ENCODE data around the gene PRDM13. TPM values are rescaled to one million over a fixed set of nuclear protein-coding genes. Genes with fewer than 3 reads are reported as not detected.
A peak's percentile ranks its signal among the peaks of the same experiment; 100 is the strongest.

The PRDM13 gene
- 2.6 and 3.5 TPM in 2 replicates for total RNA-seq (2014; rRNA removed; shearing (Covaris generic))
- 4.4 and 4.5 TPM in 2 replicates for polyA plus RNA-seq (2015; cell fraction: cytosol; rRNA removed)
- polyA plus RNA-seq (2015; cell fraction: nucleus; rRNA removed), result 1.2 and 1.4 TPM in 2 replicates

DNA sequence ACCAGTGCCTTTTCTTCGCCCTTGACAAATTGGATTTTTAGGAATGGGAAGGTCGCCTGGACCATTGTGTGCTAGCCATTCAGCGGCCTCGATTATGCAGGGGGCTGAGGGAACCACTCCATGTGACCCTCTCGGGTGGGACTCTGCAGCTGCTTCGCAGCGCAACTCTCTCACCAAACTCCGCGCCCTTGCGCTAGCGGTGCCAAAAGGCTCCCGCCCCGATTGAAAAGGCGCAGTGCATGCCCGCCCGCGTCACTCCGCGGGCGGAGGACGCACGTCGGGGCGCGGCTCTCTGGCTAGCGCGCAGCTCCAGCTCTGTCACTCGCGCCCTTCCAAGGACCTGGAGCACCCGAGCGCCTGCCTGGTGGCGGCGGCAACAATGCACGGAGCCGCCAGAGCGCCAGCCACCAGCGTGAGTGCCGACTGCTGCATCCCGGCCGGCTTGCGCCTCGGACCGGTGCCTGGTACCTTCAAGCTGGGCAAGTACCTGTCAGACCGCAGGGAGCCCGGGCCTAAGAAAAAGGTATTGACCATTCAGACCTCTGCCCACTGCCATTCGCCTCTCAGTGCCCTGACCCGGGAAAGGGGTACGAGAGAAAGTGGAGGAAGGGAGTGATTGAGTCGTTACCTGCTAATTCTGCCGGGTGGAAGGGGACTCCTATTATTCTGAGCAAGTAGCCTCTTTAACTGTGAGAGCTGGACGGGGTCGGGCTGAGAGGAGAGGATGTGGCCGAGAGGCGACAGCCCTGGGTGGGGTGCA lies at the start of gene PRDM13:
TSS of gene PRDM13 (plus strand) at position 178 of the 760 bp plus-strand sequence. CDS start at position 380, 202 bp downstream.
- no peak for DNase-seq (ENCODE audit: low read depth, low spot score)
- in situ Hi-C loops (cut with HindIII; ENCODE audit: low pct_unique_long_range_greater_than_20kb, low sequenced_read_pairs), result no loop called here

DNA sequence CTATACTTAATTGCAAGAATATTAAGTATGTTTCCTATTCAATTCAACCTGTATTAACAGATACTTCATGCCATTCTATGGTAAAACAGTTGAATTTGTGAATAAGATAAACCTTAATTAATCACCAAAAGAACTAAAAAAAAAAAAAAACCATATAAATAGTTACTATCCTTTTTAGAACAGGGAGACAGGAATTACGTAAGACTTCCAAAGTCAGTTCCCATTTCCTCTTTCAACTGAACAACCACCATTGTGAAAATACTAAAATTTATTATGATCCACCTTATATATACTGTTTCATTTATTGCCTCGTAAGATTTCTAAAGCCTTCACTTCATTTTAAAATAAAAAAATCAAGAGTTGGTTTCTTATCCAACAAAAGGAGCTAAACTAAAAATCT lies 47.6 kb upstream of the PRDM13 start:
- no peak for DNase-seq (ENCODE audit: low read depth, low spot score)
- in situ Hi-C loops (cut with HindIII; ENCODE audit: low pct_unique_long_range_greater_than_20kb, low sequenced_read_pairs), result no loop called here

DNA sequence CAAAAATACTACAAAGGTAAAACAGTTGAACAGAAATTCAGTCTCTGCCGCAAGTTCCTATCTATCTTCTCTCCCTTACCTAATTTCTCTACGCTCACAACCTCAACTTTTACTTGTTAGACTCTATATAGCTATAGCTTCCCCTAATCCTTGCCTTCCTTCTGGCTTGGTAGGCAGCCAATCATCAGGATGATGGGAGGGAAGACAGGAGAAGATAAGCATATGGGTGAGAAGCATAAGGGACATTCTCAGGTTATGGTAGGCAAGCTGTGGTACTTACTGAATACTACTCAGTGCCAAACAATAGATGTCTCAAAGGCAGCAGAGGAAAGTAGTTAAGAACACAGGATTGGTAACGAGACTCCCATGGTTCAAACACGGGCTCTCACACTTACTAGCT lies 46.0 kb upstream of the PRDM13 start:
- in situ Hi-C loops (cut with HindIII; ENCODE audit: low pct_unique_long_range_greater_than_20kb, low sequenced_read_pairs), result no loop called here
- no peak for DNase-seq (ENCODE audit: low read depth, low spot score)

DNA sequence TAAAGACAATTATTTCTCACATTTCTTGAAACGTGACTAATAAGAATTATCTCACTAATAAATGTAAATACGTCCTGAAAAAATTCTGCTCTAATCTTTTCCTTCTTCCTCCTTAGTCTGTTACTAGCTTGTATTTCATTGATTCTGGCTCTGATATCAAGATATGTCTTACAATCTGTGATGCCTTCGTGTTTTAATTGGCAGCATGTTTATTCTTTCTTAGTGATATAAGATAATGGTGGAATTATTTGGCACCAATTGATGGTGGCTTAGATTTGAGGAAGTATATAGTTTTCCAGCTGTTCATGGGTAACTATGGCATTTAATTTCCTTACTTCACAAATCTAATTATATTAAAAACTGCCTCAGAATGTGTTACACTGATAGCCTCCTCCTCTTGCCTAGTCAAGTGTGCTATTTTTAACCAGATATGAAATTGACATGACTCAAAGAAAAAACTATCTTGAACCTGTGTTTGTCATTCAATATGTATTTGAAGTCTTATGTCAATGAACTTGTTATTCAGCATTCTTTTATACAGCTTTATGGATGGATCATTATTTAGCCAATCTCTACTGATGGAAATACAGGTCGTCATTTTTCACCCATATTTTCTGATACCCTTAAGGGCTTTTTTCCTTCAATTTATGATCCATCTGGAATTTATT lies 43.4 kb upstream of the PRDM13 start:
- no peak for DNase-seq (ENCODE audit: low read depth, low spot score)
- in situ Hi-C loops (cut with HindIII; ENCODE audit: low pct_unique_long_range_greater_than_20kb, low sequenced_read_pairs), result no loop called here

DNA sequence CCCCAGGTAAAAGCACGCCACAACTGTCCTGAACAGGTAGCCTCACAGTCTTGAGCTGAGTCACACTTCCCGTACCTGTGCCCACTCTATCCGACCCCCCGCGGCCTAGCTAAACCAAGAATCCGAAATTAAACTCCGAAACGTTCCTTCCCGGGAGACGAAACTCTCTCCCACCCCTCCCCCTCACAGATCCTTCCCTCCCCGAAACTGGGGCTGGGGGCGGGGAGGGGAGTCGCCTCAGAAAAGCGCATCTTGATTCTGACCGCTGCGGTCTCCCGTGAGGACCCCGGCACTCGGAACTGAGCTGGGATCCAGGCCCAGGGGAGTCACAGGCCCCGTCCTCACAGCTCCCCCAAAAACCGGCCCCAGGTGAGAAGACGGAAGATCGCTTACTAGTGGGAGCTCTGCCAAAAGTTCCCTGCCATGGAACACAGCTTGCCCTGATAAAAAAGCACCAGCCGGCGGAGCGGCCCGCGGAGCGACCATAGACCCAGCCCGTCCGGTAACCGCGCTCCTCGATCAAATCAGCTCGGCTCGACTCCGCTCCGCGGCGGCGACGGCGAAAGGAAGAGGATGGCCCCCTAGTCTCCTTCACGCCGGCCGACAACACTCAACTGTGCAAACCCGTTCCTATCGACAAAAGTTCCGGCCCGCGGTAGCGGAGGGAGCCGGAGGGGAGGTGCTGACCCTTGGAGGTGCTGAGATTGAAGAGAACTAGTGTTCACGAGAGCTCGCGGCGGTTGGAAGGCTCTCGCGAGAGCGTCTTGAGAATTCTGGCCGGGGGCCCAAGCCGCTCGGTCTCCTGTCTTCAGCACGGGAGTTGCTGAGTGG lies 38.3 kb upstream of the PRDM13 start, which contains the start of gene CCNC:
TSS of gene CCNC (minus strand) at position 558 of the 831 bp plus-strand sequence. CDS start at position 425, 133 bp downstream.
- peak; percentile 95 for DNase-seq (ENCODE audit: low read depth, low spot score)
- in situ Hi-C loops (cut with HindIII; ENCODE audit: low pct_unique_long_range_greater_than_20kb, low sequenced_read_pairs), result no loop called here

DNA sequence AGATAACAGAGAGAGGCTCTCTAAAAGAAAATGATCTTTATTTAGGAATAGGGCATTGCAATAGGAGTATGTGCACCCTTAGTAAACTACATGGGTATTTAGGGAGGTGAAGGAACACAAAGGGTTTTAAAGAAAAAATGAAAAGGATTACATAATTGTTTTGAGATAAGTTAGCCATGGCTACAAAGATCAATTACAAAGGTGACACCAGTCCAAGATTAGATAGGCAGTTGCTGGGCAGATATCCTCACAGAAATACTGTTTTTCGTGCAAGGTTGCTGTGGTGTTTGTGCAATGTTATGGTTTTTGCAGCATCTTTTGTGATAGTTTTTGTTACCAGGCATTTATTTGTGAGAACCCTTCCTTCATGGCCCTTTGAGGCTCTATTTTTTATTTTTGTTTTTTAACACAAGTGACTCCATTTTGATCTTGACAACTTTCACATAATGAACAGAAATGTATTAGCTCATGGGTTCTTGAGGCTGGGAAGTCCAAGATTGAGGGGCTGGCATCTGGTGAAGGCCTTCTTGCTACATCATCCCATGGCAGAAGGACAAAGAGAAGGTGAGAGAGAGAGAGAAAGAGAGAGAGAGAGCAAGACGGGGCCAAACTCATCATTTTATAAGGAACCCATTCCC lies 32.5 kb upstream of the PRDM13 start:
- in situ Hi-C loops (cut with HindIII; ENCODE audit: low pct_unique_long_range_greater_than_20kb, low sequenced_read_pairs), result no loop called here
- DNase-seq (ENCODE audit: low read depth, low spot score), result no peak

DNA sequence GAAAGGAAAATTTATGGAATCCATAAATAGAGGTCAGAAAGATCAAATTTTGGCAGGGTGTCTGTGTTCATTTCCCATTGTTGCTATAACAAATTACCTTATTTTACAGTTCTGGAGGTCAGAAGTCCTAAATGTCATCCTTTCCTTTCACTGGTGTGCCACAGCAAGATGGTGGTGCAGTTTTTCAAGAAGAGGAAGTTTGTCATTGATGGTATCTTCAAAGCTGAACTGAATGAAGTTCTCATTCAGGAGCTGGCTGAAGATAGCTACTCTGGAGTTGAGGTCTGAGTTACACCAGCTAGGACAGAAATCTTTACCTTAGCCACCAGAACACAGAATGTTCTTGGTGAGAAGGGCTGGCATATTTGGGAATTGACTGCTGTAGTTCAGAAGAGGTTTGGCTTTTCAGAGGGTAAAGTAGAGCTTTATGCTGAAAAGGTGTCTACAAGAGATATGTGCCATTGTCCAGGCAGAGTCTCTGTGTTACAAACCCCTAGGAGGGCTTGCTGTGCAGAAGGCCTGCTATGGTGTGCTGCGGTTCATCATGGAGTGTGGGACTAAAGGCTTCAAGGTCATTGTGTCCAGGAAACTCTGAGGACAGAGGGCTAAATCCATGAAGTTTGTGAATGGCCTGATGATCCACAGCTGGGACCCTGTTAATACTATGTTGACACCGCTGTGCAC lies 30.9 kb upstream of the PRDM13 start:
- in situ Hi-C loops (cut with HindIII; ENCODE audit: low pct_unique_long_range_greater_than_20kb, low sequenced_read_pairs), result no loop called here
- DNase-seq (ENCODE audit: low read depth, low spot score), result no peak

DNA sequence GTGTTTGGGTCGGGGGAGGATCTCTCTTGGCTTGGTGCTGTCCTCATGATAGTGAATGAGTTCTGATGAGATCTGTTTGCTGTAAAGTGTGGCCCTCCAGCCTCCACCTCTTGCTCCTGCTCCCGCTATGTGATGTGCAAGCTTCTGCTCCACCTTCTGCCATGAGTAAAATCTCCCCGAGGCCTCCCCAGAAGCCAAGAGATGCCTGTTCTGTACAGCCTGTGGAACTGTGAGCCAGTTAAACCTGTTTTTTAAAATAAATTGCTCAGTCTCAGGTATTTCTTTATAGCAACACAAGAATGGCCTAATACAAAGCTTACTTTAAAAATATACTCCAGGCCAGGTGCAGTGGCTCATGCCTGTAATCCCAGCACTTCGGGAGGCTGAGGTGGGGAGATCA lies 26.9 kb upstream of the PRDM13 start:
- in situ Hi-C loops (cut with HindIII; ENCODE audit: low pct_unique_long_range_greater_than_20kb, low sequenced_read_pairs), result loop anchor here (10.0 kb wide), 1 partner anchor 45 kb away; no protein-coding TSS in a partner anchor
- no peak for DNase-seq (ENCODE audit: low read depth, low spot score)

DNA sequence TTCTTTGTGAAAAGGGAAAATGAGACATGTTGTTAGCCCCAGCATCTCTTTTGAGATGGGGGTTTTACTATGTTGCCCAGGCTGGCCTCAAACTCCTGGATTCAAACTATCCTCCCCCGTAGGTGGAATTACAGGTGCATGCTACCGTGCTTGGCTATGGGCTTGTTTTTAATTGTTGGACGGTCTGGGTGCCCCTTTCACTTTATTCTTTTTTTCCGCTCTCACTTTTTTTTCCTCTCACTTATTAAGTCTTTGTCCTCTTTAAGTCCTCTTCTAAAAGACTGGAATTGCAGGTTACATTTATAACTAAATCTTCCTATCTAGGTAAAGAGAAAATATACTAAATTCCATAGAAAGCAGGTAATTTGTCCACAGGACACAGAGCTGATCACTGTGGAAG lies 18.8 kb upstream of the PRDM13 start:
- in situ Hi-C loops (cut with HindIII; ENCODE audit: low pct_unique_long_range_greater_than_20kb, low sequenced_read_pairs), result loop anchor here (10.0 kb wide), 1 partner anchor 53 kb away; no protein-coding TSS in a partner anchor
- no peak for DNase-seq (ENCODE audit: low read depth, low spot score)

DNA sequence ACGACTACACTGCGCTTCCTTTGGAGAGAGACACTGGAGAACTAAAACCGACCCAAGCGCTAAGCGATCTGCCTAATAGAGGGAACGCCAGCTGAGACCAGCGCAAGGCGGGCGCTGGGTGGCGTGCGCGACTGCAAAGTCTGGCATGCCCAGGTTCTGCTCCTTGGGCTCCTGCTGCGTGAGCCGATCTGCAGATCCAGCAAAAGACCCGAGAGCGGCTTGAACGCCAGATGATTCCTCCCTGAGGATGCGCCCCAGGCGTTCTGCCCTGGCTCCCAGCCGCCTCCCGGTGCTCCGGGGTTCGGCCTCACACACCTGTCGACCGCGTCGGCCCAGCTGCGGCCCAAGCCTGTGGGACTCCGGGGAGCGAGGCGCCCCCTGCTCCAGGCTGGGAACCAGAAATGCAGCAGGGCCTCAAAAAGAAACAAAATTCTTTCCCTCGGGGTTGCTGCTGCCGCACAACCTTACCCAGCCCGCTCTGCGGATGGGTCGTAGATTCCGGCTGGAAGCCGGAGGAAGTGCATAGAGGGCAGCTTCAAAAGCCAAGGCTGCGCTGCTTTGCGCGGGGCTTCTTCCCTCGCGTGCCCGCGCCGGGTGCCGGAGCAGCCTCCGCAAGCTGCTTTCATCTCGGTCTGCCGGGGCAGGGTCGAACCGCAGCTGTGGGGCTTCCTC lies 17.9 kb upstream of the PRDM13 start:
- in situ Hi-C loops (cut with HindIII; ENCODE audit: low pct_unique_long_range_greater_than_20kb, low sequenced_read_pairs), result loop anchor here (10.0 kb wide), 1 partner anchor 54 kb away; no protein-coding TSS in a partner anchor

DNA sequence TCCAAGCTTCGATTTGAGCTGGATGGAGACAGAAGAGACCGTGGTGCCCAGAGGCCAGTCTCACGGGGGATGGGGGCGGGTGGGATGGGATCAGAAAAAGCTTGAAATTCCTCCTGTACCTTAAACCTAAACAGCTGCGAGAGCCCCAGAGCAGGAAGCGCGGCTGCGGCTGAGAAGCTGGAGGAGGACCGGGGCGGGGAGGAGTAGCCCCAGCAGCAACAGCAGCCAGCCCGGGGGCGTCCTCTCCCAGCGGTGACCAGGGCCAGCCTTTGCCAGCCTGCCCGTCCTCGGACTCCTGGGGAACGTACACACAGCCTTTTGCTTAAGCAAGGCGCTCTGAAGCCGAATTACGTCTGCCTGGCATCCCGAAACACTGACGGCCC lies 17.4 kb upstream of the PRDM13 start:
- DNase-seq (ENCODE audit: low read depth, low spot score), result peak; percentile 8

More for the DNA sequence above, 17.9 kb upstream of the PRDM13 start:
- DNase-seq (ENCODE audit: low read depth, low spot score), result peak; percentile 82

DNA sequence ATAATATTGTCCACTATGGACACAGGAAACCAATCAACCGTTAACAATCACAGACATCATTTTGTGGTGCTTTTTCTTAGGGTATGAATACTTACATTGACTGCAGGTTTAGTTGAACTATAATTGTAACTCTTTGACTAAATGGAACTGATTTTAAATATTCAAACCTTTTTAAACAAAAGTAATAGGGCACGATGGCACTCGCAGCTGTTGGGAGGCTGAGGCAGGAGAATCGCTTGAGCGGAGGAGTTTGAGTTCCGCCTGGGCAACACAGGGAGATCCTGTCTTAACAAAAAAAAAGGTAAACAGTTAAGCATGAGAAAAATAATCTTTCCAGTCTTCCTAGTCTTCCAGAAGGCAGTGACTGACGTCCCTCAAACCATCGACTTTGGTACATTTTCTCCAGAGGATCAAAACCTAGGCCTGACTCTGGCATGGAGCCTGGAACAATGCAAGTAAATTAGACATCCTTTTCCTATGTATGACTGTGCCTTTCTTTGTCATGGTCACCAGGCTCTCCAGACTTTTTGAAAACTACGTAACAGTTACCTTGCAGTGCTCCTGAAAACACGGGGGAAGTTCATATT lies 16.6 kb upstream of the PRDM13 start:
- no peak for DNase-seq (ENCODE audit: low read depth, low spot score)
- in situ Hi-C loops (cut with HindIII; ENCODE audit: low pct_unique_long_range_greater_than_20kb, low sequenced_read_pairs), result loop anchor here (10.0 kb wide), 1 partner anchor 55 kb away; no protein-coding TSS in a partner anchor

More for the DNA sequence above, 17.4 kb upstream of the PRDM13 start:
- in situ Hi-C loops (cut with HindIII; ENCODE audit: low pct_unique_long_range_greater_than_20kb, low sequenced_read_pairs), result loop anchor here (10.0 kb wide), 1 partner anchor 54 kb away; no protein-coding TSS in a partner anchor

DNA sequence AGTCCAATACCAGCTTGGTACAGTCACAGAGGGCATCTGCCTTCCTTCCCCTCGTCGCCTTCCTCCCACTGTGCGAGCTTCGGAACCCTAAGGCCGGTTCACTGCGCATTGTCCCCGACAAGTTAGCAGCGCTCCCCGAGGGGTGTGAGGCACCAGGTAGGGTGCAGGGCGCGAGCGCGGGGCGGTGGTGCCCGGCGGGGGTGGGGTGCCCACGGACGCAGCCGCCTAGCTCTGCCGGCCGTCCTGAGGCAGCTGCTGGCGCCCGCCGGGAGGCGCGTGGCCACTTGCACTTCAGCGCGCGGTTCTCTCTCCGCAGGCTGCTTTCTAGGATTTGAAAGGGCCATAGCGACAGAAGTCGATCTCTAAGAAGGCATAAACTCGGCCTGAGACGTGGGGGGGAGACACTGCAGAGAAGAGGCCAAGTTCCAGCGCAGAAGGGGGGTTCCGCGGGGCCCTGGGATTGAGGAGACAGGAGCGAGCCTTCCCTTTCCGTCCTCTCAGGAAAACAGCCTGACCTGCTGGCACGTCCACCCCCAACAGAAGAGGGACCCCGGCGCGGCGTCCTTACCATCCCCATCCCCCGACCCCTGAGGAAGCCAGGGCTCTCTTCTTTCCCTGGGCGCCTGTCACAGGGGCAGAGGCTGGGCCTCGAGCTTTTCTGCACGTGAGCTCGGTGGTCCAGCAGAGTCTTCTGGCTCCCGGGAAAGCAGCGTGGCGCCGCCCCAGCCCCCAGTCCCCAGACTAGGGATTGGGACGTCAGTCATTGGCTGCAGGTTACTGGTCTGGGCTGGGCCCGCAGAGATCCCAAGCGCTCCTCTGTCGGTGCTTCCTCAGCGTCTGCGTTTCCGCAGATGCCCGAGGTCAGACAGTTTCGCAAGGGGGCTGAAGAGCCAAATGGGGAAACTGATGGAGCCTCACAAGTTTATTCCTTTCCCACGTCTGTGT lies 15.6 kb upstream of the PRDM13 start:
- in situ Hi-C loops (cut with HindIII; ENCODE audit: low pct_unique_long_range_greater_than_20kb, low sequenced_read_pairs), result no loop called here

DNA sequence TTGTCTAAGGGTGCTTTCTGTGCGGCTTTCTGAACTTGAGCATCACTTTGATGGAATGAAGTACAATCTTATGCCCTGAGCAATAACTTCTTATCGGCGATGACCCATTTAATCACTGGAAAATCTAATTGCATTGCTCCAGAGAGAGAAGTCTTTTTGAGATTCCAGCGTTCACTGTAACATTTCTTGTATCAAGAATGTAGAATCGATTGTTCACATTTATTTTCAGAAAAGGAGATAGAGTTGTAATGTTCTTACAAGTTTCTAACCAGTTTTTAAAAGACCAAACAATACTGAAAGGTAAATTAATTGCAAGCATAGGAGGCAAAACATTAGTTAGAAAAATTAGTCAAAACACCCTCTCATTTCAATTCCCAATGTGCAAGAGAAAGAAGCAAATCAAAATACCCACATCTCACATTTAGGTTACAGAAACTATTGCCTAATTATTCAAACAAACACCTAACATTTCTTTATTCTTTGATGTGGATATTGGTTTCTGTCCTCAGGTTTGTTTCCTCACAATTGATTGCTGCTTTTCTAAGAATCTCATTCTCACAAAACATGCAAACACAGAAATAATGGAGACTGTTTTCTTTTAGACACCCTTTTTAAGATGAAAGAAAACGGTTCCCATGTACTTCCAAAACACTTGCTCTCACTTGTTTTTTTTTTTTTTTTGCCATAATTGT lies 14.8 kb upstream of the PRDM13 start:
- no peak for DNase-seq (ENCODE audit: low read depth, low spot score)
- in situ Hi-C loops (cut with HindIII; ENCODE audit: low pct_unique_long_range_greater_than_20kb, low sequenced_read_pairs), result no loop called here

More for the DNA sequence above, 15.6 kb upstream of the PRDM13 start:
- no peak for DNase-seq (ENCODE audit: low read depth, low spot score)

Data from SK-MEL-5 (cell line).